RPMI8226 (cell line): ENCODE measurements around the gene TMEM63C.

Source experiments
- DNase-seq: peaks from one replicate; pipeline ENCODE4 v3.0.0-alpha.2; 2015

Gene TMEM63C

GRCh38 chr14:77181603-77182437, at the start of gene TMEM63C:
Gene TMEM63C, plus strand, starts transcription at chr14:77181798. Its CDS starts 37,016 bp downstream, at chr14:77218814.
- DNase-seq = peak; percentile 94

DNA sequence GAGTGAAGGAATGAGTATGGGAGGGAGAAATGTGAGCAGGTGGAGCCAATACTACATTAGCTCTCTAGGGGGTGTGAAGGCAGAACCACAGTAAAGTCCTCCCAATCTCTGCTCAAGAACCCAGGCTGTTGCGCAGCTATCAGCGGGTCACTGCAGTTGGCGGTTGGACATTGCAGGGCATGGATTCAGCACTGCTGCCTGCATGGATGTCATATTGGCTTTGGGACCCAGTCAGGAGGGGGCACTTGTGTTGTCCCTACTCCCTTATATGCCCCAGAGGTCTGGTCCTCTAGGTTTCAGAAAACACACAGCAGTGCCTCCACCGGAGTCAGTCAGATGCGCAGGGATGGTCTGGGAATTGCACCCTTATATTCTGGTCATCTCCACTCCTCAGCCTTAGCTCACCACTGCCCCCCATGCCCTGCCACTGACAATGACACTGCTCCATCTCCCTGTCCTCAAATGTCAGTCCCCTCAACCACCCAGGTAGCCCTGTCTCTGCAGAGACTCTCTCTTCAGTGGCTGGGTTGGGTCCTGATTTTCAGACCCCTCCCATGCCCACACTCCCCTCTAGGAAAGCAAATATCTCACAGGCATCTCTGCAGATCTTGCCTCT, 49.6 kb upstream of the TMEM63C start:
- DNase-seq = no peak

GRCh38 chr14:77133720-77134338, 47.8 kb upstream of the TMEM63C start:
- peak; percentile 88 for DNase-seq

GRCh38 chr14:77139022-77139421, 42.6 kb upstream of the TMEM63C start:
- DNase-seq = no peak

DNA sequence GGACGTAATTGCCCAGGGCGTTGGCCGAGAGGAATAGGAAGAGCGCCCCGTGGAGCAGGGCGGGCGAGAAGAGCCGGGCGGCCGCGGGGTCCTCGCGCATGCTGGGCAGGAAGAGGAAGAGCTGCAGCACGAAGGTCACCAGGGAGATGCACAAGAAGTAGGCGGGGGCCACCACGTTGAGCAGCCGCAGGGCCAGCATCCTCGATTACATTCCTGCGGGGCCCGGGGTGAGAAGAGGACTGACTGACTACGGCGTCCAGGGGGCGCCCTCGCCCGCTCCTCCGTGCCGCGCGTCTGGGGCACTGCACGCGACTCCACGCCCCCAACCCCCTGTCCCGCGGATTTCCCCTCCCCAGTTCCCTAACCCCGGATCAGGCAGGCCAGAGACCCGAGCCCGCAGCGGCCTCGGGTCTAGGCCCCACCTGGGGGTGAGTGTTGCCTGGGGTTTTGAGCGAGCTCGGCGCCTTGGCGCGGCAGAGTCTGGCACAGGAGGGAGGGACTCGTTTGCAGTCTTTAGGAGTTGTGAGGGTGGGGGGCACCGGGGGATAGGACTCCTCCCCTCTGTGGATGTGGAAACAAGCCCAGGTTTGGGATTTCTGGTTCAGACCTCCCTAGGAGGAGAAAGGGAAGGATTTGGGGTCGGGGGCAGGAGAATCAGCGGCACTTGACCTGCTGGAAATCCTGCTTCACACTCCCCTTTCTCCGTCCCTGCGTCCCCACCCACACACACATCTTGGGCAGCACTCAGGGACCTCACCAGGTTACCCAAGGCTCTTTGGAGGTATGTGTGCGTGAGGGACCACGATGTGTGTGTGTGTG, 41.8 kb upstream of the TMEM63C start:
- DNase-seq = peak; percentile 58

DNA sequence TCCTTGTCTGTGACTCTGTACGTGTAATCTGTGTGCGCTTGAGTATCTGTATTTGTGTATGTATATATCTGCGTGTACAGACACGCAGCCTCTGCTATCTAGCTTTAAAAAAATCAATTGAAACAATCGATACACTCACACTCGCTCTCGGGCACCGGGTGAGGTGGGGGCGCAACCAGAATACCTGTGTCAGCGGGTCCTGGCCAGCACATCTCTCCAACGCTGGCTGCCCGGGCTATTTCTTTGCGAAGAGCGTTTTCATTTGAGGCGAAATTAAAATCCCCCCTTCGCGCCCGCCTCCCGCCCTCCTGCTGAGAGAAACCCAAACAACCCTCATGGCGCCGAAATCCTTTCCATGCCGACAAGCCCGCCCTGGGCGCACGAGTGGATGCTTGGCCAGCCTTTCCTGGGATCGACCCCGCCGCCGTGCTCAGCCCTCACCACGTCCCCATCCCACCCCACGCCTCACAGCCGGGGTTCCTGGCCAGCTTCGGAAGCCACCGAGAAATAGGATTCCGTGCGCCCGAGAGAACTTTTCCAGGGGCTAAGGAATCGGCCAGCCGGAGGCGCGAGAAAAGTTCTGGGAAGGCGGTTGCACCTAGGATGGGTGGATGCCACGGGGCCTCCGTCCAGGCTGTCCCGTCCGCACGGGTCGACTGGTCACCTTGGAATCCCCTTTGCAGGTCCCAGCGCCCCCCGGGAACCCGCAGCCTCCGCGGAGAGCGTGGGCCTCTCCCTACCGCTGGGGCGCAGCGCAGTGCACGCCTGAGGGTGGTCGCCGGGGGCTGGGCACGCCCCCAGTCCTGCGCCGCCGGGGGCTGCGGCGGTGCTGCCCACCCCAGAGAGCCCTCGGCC, 41.0 kb upstream of the TMEM63C start:
- DNase-seq = no peak

DNA sequence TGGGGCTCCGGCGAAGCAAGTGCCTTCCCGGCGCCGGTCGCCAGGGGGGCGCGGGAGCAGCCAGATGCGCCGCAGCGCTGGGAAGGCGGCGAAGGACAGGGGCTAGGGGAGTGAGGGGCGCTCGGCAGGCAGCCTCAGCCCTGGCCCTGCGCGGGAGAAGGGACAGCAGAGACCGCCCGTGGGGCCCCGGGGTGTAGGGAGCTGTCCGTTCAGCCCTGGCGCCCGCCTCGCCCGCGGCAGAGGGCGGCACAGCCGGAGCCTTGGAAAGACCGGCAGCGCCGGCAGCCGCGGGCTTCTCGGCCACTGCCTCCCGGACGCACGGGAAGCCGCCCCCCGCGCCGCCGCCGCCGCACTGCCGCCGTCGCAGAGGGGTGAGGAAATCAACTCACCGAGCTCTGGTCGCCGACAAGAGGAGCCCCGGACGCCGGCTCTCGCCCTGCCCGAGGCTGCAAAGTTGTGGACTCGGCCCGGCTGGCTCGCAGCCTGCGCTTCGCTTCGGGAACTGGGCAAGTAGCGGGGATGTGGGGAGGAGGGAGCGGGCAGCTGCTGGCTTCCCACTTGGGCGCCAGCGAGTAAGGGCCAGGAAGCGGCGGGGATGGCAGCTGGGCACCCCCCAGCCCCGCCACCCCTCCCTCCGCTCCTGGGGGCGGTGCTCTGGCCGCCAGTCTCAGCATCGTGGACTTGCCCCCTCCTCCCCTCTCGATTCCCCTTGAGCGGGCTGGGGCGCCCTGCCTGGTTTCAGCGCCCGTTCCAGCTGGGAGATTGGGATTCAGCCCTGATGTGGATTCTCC, 40.2 kb upstream of the TMEM63C start, which contains the start of gene ZDHHC22:
Gene ZDHHC22 (minus strand): TSS at position 578 of the 791 bp plus-strand sequence. CDS start 2,053 bp downstream, outside the sequence.
- DNase-seq = no peak

GRCh38 chr14:77142005-77142800, 39.4 kb upstream of the TMEM63C start:
- no peak for DNase-seq

DNA sequence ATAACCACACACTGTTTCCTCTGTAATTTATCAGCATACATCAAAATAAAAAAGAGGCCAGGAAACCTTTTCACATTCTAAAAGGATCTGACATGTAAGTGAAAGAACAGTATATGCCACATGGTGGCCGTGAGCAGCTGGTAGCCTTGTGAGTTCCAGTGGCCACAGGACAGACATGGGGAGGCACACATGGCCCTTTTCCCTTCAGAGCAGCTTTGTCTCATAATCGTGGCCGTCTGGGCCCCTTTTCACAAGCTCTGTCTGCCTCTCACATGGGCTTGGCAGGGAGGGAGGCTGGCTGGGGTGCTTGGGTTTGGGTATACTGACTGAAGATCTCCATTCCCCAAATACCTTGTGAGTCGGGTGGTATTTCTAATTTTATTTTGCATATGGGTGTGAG, 38.5 kb upstream of the TMEM63C start:
- DNase-seq = no peak

- no peak for DNase-seq
These were observed 37.0 kb upstream of the TMEM63C start for GRCh38 chr14:77144412-77145115.

DNA sequence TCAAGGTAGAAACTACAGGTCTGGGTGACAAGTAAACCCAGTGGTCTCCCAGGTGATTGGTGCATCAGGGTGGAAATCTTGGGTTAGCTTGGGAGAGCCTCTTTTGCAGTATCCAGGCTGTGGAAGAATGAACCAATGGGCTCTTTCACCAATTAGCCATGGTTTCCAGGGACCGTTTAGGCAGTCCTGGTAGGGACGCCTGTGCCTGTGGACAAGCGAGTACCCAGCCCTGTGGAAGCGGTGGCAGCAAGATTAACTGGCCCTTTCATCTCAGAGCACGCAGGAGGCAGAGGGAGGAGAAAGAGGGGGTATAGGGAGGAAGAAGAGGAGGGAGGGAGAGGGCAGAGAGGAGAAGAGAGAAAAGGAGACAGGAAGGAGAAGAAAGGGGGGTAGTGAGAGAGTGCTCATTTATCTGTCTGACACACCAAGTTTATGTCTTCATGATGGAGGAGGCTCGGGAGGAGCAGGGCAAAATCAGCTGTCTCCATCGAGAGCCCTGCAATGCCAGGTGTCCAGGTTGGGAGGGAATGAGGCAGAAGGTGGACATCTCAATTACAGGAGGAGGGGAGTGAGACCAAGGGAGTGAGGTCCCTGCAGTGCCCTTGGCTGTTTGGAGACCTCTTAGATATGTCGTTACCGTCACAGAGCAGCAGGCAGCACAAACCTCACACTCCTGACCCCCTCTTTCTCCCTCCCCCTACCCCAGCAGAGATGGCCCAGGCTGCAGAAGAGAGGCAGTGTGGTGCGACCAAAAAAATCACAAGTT, 35.4 kb upstream of the TMEM63C start:
- DNase-seq = no peak

DNA sequence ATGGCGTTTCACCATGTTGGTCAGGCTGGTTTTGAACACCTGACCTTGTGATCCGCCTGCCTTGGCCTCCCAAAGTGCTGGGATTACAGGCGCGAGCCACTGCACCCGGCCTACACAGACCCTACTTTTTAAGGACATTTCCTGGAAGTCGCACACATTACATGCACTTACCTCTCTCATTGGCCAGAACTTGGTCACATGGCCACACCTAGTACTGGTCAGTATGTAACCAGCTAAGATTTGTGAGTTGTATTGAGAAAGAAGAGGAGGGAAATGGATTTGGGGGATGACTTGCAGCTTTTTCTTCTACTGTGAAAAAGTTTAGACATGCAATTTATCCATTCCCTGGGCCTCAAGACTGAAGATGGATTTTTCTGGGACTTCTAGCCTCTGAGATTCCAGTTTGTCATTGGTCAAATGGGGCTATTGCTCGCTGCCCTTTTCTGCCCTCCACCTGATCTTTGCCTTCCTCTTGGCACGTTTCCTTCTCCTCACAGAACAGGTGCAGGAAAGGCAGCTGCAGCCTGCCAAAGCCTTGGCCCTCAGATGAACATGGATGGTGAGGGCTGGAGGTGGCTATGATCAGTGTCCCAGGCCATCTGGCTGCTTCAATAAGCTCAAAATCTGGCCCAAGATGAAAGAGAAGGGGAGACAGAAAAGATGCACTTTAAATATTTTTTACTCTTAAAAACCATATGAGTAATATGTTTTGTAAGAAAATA, 32.9 kb upstream of the TMEM63C start:
- peak; percentile 30 for DNase-seq

DNA sequence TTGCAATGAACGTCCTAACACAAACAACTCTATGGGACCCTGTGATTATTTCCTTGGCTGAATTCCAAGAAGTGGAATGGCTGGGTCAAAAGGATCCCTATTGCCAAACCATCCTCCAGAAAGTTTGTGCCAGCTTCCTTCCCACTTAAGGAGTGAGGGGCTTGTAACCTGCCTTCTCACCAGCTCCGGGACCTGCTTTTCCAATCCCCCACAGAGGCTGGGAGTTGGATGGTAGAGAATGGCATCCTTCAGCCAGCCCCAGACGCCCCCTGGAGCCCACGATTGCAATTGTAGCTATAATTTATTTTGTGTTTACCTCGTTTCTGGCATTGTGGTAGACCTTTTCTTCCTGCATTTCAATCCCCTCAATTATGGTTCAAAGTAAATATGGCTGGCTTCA, 30.4 kb upstream of the TMEM63C start:
- DNase-seq = peak; percentile 26

GRCh38 chr14:77151918-77152588, 29.5 kb upstream of the TMEM63C start:
- DNase-seq = no peak

GRCh38 chr14:77153802-77154201, 27.8 kb upstream of the TMEM63C start:
- no peak for DNase-seq

DNA sequence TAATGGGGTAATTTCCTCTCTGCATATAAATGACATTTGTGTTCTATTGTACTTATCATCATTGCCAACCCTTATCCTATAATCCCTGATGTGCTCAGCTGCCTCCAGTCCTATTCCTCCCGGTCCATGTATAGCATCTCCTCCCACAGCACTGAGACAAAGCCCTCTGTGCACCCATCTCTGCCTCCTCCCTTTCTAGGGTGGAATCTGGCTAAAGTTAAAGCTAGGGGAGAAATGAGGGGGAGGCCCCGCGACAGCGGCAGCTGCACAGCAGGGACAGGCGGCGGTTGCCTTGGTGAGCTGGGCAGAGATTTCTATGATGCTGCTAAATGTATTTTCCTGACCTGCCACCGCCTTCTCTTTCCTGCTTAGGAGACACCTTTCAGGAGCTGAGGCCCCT, 27.2 kb upstream of the TMEM63C start:
- DNase-seq = no peak

GRCh38 chr14:77155083-77155482, 26.5 kb upstream of the TMEM63C start:
- no peak for DNase-seq
